COLO668 (cell line): ENCODE results near the gene PEX16.

Experiments
- DNase-seq: peaks from one replicate; lab custom pipeline; 2025; ENCODE audit not compliant: unreplicated experiment; lab: John Stamatoyannopoulos, UW

The PEX16 gene

DNA sequence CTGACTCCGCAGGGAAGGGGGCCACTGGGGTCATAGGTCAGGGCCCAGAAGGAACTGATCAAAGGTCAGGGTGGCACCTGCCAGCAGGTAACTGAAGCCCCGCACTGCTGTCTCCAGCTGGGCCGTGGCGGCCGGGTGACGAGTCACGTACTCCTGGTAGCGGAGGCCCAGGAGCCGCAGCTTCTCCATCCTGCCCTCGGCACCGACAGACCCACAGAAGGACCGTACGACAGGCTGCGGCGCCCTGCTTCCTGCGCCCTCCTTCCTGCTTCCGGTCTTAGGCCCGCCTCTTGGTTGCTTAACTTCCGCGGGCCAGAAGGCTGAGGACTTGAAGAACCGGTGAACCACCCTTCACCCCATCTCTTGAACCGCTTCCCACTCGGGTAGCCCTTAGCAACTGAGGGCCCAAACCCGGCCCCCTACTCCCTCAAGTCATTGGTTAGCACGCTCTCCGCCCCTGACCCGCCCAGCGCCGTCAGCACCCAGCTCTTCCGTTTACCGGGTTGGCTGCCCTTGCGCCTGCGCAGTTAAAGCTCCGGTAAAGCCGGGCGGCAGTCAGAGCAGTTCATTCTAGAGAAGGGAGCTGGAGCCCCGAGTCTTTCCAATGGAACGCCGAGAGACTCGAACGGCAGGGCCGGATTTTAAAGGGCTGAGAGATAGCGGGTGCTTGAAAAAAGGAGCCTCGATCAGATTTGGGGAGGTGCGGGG, at the start of gene PEX16:
TSS of gene PEX16 (minus strand) at position 255 of the 708 bp plus-strand sequence. CDS start at position 189, 66 bp downstream.
- peak; percentile 97 for DNase-seq

DNA sequence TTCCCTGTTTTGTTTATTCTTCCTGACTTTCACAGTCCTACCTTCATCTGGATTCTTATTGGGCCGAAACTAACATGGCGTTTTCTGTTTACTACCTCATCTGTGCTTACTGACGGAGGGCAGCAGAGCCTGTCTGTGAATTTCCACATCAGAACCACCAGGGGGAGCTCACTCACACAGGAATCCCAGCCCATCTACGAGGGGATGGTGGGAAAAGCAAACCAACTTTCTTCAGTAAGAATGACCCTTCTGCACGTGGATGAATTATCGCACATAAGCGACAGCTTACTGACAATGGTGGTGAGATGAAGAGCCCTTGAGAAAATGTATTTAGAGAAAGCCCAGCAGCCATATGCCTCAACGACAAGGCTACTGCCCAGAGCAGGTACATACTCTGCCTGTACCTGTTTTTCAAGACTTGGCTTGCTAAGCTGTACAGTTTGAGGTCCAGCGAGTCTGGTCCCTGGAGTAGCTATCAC, 47.3 kb upstream of the PEX16 start:
- DNase-seq: peak; percentile 47

DNA sequence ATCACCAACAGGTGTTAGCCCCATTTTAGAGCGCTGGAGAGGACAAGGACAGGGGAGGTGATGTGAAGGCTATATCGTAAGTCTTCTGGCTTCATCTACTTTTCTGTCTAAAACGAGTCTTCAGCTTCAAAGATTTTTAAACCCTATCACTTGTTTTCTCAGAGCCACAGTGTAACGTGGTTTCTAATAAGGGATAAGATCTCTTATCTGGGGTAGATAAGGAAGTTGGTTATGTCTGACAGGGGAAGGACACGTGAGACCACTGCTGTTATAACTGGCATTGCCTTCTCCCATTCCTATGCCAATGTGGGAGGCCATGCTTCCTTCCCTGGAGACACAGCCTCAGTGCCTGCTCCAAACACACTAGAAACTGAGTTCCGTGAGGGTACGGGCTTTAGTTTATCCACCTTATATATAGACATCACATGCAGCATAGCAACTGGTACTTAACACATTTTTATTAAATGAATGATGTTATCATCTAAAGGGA, 44.1 kb upstream of the PEX16 start:
- DNase-seq: no peak

- no peak for DNase-seq
These were observed 42.9 kb upstream of the PEX16 start for GRCh38 chr11:45960387-45961095.

- DNase-seq: no peak
These were observed 42.2 kb upstream of the PEX16 start for GRCh38 chr11:45959851-45960250.

DNA sequence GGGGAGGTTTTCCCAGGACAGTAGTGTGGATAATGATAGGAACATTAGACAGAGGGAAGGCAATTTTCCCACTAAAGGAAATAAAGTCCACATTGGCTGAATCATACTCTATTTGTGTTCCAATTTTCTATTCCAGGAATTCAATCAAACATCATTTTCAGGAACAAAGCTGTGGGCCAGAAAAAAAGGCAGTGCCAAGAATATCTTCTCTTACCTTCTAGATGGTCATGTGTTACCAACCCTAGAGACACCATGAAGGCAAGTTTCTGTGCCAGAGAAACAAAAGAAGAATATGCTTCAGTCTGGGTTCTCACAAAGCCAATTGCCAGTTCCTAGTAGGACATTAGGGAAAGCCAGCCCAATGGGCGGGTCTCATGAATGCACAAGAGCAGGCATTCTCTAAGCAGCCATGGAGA, 32.3 kb upstream of the PEX16 start:
- DNase-seq: no peak

DNA sequence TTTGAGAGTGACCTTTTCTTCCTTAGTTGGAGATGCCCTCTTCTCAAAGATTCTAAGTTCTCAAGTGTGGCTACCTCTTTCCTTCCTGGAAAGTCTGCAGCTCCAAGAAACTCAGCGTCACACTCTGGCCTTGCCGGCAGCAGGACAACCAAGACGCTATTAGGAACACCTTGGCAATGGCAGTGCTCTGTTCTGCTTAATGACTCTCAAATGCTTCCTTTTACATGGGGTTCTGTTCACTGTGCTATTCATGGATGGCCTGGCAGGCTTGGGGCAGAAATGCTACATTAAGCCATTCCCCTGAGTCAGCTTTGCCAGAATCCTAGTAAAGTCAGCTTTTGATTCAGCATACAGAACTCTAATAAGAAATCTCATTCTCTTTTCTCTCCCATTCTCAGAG, 30.7 kb upstream of the PEX16 start:
- DNase-seq: no peak

DNA sequence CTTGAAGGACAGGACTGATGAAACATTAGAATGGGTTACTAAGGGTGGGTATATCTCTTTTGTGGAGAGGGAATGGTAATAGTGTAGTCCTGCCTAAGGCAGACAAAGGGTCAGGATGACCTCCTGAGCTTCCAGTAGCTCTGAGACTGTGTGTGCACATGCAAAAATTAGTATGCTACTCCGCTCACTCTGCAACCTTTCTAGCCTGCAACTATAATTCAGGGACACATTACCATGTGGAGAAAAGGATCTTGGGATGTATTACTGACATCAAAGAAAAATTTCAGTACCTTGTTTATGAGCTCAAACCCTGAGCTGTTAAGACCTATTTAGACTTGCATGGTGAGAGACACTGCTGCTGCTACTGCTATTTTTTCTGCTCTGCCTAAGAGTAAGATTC, 30.2 kb upstream of the PEX16 start:
- DNase-seq: no peak

- DNase-seq: no peak
These were observed 27.8 kb upstream of the PEX16 start for GRCh38 chr11:45945397-45945999.

DNA sequence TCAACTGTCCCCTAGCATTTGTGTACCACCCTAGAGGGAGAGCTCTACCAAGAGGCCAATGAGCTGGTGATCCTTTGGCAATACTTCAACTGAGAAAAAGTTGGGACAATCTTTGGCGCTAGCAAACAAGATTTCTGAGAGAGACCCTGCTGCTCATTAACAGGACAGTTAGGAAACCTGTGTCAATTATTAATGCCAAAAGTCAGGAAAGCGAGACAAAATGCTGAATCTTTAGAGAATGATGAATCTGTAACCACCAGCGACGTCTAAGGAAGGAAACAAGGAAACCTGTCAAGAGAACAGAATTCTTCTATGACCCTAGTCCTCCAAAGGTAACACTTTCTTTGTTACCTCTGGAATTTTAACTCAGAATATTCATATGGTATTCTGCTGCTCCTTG, 24.7 kb upstream of the PEX16 start:
- no peak for DNase-seq

DNA sequence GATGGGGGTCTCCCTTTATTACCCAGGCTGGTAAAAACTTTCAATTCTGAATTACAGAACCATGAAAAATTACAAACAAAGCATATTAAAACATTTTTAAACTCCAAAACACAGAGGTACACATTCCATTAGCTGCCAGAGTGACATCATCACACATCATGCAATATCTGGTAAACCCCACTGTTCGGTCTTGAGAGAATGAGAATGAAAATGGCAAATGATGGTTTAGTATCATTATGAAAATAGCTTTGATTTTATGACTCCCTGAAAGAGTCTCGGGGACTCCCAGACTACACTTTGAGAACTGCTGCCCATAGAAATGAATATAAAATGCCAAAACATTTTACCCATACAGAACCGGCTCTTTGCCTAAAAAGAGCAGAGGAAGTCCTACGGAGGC, 23.6 kb upstream of the PEX16 start:
- no peak for DNase-seq

- DNase-seq: no peak
These were observed 22.2 kb upstream of the PEX16 start for GRCh38 chr11:45939836-45940235.

GRCh38 chr11:45937916-45938315, 20.2 kb upstream of the PEX16 start:
- DNase-seq: no peak

GRCh38 chr11:45936511-45937054, 18.9 kb upstream of the PEX16 start:
- no peak for DNase-seq

DNA sequence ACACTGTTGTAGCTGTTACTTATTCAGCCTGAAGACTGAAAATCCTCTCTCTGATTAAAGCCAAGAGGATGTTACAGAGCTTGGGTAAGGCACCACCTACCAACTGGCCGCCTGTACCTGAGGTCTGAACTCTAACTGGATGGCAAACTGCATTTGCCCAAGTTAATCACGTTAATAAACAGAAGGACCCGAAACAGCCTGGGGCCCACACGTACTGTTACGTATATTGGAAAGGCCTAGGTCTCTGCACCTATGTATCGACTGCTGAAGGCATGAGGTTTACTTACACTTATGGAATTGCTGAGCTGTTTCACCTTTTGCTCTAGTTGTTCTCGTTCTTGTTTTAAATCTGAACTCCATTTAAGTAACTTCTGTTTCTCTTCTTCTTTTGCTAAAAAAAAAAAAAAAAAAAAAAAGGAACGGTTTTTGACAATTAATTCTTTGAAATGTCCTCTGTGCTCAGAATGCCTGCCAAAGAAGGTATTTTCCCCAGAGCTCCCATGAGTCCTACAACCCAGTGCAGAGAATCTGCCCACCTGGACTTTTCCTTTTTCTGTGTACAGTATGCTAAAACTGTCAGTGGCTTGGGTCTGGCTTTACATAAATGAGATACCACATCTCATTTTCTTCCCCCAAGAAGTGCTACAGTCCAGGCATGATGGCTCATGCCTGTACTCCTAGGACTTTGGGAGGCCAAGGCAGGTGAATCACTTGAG, 17.8 kb upstream of the PEX16 start:
- no peak for DNase-seq

DNA sequence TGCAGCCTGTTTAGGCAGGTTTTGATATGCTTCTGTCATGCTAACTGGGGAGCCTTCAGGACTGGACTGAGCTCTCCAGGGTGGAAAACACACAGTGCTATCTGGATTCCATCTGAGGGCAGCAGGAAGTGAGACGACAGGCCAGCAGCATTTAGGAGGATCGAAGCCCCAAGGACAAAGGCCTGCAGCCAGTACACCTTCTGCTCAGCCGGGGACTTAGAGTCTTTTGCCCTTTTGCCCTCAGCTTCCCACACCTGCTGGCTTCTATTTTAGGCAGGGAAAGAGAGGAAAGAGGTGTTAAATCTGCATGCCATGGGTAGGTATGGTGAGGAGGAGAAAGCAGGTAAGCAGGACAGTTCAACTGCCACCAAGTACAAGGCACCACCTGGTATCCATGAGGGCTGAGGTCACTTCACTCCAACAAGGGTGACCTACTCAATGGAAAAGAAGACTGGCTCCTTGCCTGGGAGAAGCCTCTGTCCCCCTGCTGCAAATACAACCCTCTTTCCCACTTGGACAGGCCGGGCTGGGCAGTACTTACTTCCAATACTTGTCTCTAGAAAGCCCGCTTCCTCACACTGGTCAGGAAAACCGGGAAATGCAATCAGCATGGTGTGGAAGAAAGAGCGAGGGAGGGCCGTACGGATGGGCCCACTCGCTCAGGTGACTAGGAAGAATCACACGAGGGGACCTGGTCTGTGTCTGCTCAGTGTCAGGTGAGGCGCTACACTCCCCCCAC, 17.1 kb upstream of the PEX16 start:
- no peak for DNase-seq

DNA sequence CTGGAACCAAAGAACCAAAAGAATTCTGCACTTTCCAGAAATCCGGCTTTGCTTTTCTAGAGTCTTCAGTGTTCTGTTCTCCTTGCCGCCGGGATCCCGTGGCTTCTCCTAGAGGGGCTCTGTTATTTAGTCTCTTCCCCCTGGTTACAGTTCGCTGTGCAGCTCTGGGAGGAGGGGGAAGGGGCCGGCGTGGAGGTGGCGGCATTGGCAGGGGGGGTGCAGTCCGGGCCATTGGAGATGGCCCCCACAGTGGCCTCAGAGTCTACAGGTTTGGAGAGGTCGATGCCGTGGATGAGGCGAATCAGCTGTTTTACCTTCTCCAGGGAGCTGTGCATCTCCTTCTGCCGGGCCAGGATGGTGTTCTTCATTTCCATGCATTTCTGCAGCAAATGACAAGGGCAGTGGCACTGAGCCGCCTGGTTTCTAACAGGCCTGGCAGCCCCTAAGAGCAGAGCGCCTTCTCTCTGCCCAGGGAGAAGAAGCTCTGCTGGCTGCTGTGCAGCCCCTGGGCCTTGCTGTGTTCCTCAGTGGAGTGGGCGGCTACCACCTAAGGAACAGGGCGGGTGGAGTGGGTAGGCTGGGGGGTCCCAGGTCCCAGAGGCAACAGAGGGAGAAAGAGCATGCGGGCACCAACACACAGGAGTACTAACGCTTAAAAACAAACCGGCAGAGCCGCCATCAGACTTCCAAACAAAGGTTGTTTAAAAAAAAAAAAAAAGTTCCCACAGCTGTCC, 16.3 kb upstream of the PEX16 start:
- no peak for DNase-seq

DNA sequence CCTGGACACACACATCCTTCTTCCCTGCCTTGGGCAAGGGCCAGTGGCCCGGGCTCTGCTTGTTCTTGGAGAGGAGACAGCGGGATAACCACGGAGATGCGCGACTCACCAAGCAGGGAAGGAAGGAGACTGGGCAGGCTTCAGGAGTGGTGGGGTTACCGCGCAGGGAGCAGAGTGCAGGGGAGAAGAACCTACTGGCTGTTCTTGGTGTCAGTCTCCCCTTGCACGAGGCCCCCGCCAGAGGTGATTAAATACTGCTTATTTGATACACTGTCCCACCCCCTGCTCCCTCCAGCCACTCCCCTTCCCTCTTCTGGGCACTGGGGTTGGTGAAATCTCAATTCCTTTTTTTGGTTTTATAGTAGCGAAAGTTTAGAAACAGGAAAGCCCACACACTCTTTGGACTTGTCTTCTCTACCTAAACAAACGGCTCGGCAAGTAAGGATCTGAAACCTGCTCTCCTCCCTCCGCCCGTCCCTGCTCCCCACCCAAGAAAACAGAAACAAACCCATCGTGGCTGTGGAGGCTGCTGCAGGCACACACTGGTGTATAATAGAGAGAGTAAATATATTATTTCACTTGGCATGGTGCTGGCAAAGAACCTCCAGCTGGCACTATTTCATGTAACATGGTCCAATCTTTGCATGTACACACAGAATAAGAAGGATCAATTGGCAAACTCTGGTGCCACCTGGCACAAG, 15.6 kb upstream of the PEX16 start:
- DNase-seq: no peak

GRCh38 chr11:45932217-45932616, 14.5 kb upstream of the PEX16 start:
- DNase-seq: no peak
